ENCODE results near the gene RAB11A.

DNA sequence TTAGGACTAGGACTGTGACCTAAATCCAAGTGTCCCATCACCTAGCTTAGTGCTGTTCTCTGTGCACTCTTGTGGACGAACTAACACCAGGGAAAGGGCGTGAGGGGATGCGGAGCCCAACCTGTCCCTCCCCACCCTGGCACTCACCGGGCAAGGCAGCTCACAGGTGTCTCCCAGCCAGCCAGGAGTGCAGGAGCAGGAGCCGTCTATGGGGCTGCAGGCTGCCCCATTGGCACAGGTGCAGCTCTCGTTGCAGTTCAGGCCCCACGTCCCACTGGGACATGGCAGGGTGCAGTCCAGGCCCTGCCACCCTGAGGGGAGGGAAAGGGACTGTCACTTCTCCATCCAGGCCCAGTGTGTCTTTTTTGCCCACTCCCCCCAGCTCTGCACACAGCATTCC is 60.3 kb downstream of the RAB11A start:
- TF ChIP-seq, protein P1, sequence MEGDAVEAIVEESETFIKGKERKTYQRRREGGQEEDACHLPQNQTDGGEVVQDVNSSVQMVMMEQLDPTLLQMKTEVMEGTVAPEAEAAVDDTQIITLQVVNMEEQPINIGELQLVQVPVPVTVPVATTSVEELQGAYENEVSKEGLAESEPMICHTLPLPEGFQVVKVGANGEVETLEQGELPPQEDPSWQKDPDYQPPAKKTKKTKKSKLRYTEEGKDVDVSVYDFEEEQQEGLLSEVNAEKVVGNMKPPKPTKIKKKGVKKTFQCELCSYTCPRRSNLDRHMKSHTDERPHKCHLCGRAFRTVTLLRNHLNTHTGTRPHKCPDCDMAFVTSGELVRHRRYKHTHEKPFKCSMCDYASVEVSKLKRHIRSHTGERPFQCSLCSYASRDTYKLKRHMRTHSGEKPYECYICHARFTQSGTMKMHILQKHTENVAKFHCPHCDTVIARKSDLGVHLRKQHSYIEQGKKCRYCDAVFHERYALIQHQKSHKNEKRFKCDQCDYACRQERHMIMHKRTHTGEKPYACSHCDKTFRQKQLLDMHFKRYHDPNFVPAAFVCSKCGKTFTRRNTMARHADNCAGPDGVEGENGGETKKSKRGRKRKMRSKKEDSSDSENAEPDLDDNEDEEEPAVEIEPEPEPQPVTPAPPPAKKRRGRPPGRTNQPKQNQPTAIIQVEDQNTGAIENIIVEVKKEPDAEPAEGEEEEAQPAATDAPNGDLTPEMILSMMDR (IDR thresholded peaks at IDR 0.05): no peak
- no peak for TF ChIP-seq POLR2AphosphoS5 (IDR thresholded peaks at IDR 0.05)
- TF ChIP-seq POLR2A (IDR thresholded peaks at IDR 0.05): no peak
